Vagina (tissue), 2 donors: ENCODE data around the gene GTF3A. TPM values are rescaled to one million over a fixed set of nuclear protein-coding genes. Genes with fewer than 3 reads are reported as not detected.

ENCODE experiments used
- DNase-seq, 2 donors: peaks; one replicate each; pipeline ENCODE4 v3.0.0-alpha.2; 2017; ENCODE audit errors: extremely low spot score in 2 of 2
- H3K27ac ChIP-seq: fragments of 200-600 bp; sonication (generic); one replicate; pipeline ENCODE4 v1.5.1; 2019
- H3K27me3 ChIP-seq: fragments of 200-600 bp; sonication (generic); one replicate; pipeline ENCODE4 v1.5.1; 2019
- H3K36me3 ChIP-seq, 2 donors: fragments of 200-600 bp; sonication (generic); one replicate each; pipeline ENCODE4 v1.5.1; 2017 to 2019
- H3K4me1 ChIP-seq: fragments of 200-600 bp; sonication (generic); one replicate; pipeline ENCODE4 v1.5.1; 2019
- H3K4me3 ChIP-seq, 2 donors: fragments of 200-600 bp; sonication (generic); 1 replicate in 1 of 2; 2 replicates in 1 of 2; pipeline ENCODE4 v1.5.1; 2016 to 2019
- H3K9me3 ChIP-seq: fragments of 200-600 bp; sonication (generic); one replicate; pipeline ENCODE4 v1.5.1; 2019
- CTCF ChIP-seq, 3 experiments: fragments of 450-650 bp in 2 of 3; fragments of 200-600 bp in 1 of 3; sonication (generic) in 1 of 3; IDR thresholded peaks; one replicate each; pipeline ENCODE4 v1.5.1; 2017 to 2019; ENCODE audit warnings: antibody characterized with exemption in 3 of 3, mild to moderate bottlenecking in 2 of 3, moderate library complexity in 2 of 3
- POLR2A ChIP-seq, 2 donors: fragments of 450-650 bp; IDR thresholded peaks; one replicate each; pipeline ENCODE4 v1.6.1; 2017; ENCODE audit warnings: antibody characterized with exemption in 2 of 2, mild to moderate bottlenecking in 2 of 2, moderate library complexity in 2 of 2
- POLR2AphosphoS5 ChIP-seq, 2 donors: sonication (generic); formaldehyde crosslinking; IDR thresholded peaks; one replicate each; pipeline ENCODE4 v1.9.0; 2017; ENCODE audit warnings: antibody characterized with exemption in 2 of 2, mild to moderate bottlenecking in 2 of 2, low read depth in 1 of 2; ENCODE audit not compliant: insufficient read depth in 1 of 2
- intact Hi-C: fragments of 100-400 bp; cut with DNase I; formaldehyde crosslinking; loops from one replicate; pipeline ENCODE4 v1.15.1; 2023
- total RNA-seq: library from RNA; depleted of rRNA; stranded (reverse); fragments of >200 nt; gene quantifications from one replicate; pipeline ENCODE4 v1.2.3, GENCODE V29; 2016

Gene GTF3A
- total RNA-seq, 1 donor from 2014 or later, result 142 TPM

GRCh38 chr13:27472941-27473340 lies 48.5 kb downstream of the GTF3A start:
- H3K27me3 ChIP-seq, result no peaks in the 10 kb centered on the region
- H3K4me1 ChIP-seq, result no peaks in the 10 kb centered on the region
- H3K36me3 ChIP-seq, result no peaks in the 10 kb centered on the region
- no peak overlapping the region for H3K27ac ChIP-seq
- H3K9me3 ChIP-seq, result no peaks in the 10 kb centered on the region
- intact Hi-C loops, result no loop called here
- H3K4me3 ChIP-seq, result no peak overlapping the region
- TF ChIP-seq CTCF (IDR thresholded peaks at IDR 0.05), result no peak
- no peak for TF ChIP-seq POLR2A (IDR thresholded peaks at IDR 0.05)
- TF ChIP-seq POLR2AphosphoS5 (IDR thresholded peaks at IDR 0.05; ENCODE audit: insufficient read depth in 1 of 2, low read depth in 1 of 2), result no peak
- peak in 1 of 2 donors; percentile 42 for DNase-seq

GRCh38 chr13:27474751-27475268 lies 50.4 kb downstream of the GTF3A start:
- intact Hi-C loops, result no loop called here
- H3K4me1 ChIP-seq, result no peaks in the 10 kb centered on the region
- H3K4me3 ChIP-seq, result no peak overlapping the region
- DNase-seq, result peak in 1 of 2 donors; percentile 32
- H3K9me3 ChIP-seq, result no peaks in the 10 kb centered on the region
- H3K27me3 ChIP-seq, result no peaks in the 10 kb centered on the region
- H3K27ac ChIP-seq, result no peak overlapping the region
- TF ChIP-seq POLR2AphosphoS5 (IDR thresholded peaks at IDR 0.05; ENCODE audit: insufficient read depth in 1 of 2, low read depth in 1 of 2), result no peak
- H3K36me3 ChIP-seq, result no peaks in the 10 kb centered on the region

- H3K27ac ChIP-seq, result no peak overlapping the region
These were observed 52.7 kb downstream of the GTF3A start for GRCh38 chr13:27476943-27477703.

GRCh38 chr13:27481766-27482165 lies 57.3 kb downstream of the GTF3A start:
- H3K27me3 ChIP-seq, result no peaks in the 10 kb centered on the region
- TF ChIP-seq POLR2AphosphoS5 (IDR thresholded peaks at IDR 0.05; ENCODE audit: insufficient read depth in 1 of 2, low read depth in 1 of 2) (no peak), CTCF (IDR thresholded peaks at IDR 0.05) (peak in 2 of 3 experiments; percentile 26 to 43), POLR2A (IDR thresholded peaks at IDR 0.05) (no peak)
- no peaks in the 10 kb centered on the region for H3K4me1 ChIP-seq
- H3K27ac ChIP-seq, result no peak overlapping the region
- intact Hi-C loops, result no loop called here
- no peaks in the 10 kb centered on the region for H3K9me3 ChIP-seq
- no peaks in the 10 kb centered on the region for H3K36me3 ChIP-seq
- no peak for DNase-seq
- H3K4me3 ChIP-seq, result no peak overlapping the region

More at GRCh38 chr13:27476943-27477703, 52.7 kb downstream of the GTF3A start:
- Histone ChIP-seq H3K27me3 (no peaks in the 10 kb centered on the region), H3K4me3 (no peak overlapping the region), H3K4me1 (no peaks in the 10 kb centered on the region), H3K9me3 (no peaks in the 10 kb centered on the region), H3K36me3 (no peaks in the 10 kb centered on the region)
- peak in 1 of 2 donors; percentile 37 for DNase-seq
- no peak for TF ChIP-seq CTCF (IDR thresholded peaks at IDR 0.05)
- no peak for TF ChIP-seq POLR2AphosphoS5 (IDR thresholded peaks at IDR 0.05; ENCODE audit: insufficient read depth in 1 of 2, low read depth in 1 of 2)
- TF ChIP-seq POLR2A (IDR thresholded peaks at IDR 0.05), result no peak
- intact Hi-C loops, result no loop called here

GRCh38 chr13:27482983-27483382 lies 58.6 kb downstream of the GTF3A start:
- H3K27ac ChIP-seq, result no peak overlapping the region
- H3K36me3 ChIP-seq, result no peaks in the 10 kb centered on the region
- H3K9me3 ChIP-seq, result no peaks in the 10 kb centered on the region
- no peak overlapping the region for H3K4me3 ChIP-seq
- TF ChIP-seq CTCF (IDR thresholded peaks at IDR 0.05) (no peak), POLR2A (IDR thresholded peaks at IDR 0.05) (no peak), POLR2AphosphoS5 (IDR thresholded peaks at IDR 0.05; ENCODE audit: insufficient read depth in 1 of 2, low read depth in 1 of 2) (no peak)
- no peak for DNase-seq
- H3K4me1 ChIP-seq, result no peaks in the 10 kb centered on the region
- intact Hi-C loops, result no loop called here
- no peaks in the 10 kb centered on the region for H3K27me3 ChIP-seq
